HCT116 (cell line): ENCODE data around the gene MYO7A. TPM values are rescaled to one million over a fixed set of nuclear protein-coding genes. Genes with fewer than 3 reads are reported as not detected.

Experiments used
- ATAC-seq: fragments of 200-7000 bp; cut with Tn5 transposase; 2 replicates; pipeline ENCODE4 v1.9.1; 2020; ENCODE audit warnings: mild to moderate bottlenecking, moderate library complexity
- BruUV-seq: library from RNA; stranded (reverse); fragments of 400-500 nt; replicated peaks from 2 replicates; lab custom pipeline; 2021; lab: Mats Ljungman, UMichigan
- CTCF ChIA-PET: fragments of 300-600 bp; sonication (Branson Sonifier 250); formaldehyde crosslinking; loops from one replicate; lab custom pipeline; 2021; ENCODE audit warnings: antibody characterized with exemption; lab: Charles Lee
- POLR2A ChIA-PET: fragments of 300-600, 350-600 bp; sonication (Branson Sonifier 250); formaldehyde crosslinking; loops from one replicate; lab custom pipeline; 2021; ENCODE audit warnings: antibody characterized with exemption; lab: Charles Lee
- RAD21 ChIA-PET, 2 experiments: fragments of 300-600 bp; sonication (Branson Sonifier 250); formaldehyde crosslinking; loops; one replicate each; lab custom pipeline; 2023; ENCODE audit warnings: low total read pairs in 2 of 2; ENCODE audit not compliant: uncharacterized antibody in 2 of 2, unreplicated experiment in 2 of 2, low non-redundant PET in 1 of 2; lab: Charles Lee
- DNase-seq: peaks from one replicate; pipeline ENCODE4 v3.0.0-alpha.2; 2010; ENCODE audit warnings: low read depth, low spot score
- H2AFZ ChIP-seq: fragments of 200-600 bp; shearing (Covaris generic), sonication (generic); 2 replicates; pipeline ENCODE4 v1.6.1; 2017; ENCODE audit warnings: low read depth, mixed run types, mixed read lengths, antibody characterized with exemption, low read length; ENCODE audit not compliant: poor library complexity, severe bottlenecking
- H3K27ac ChIP-seq: 2 replicates; pipeline ENCODE4 v1.5.1; 2012; ENCODE audit warnings: low read depth, low read length
- H3K27me3 ChIP-seq: fragments of 200-600 bp; sonication (generic); 2 replicates; pipeline ENCODE4 v1.6.1; 2016; ENCODE audit warnings: mixed run types, low read length, mixed read lengths; ENCODE audit not compliant: insufficient read depth
- H3K36me3 ChIP-seq, 2 experiments: fragments of 200-500 bp in 1 of 2; fragments of 200-600 bp in 1 of 2; sonication (Bioruptor generic) in 1 of 2; sonication (generic) in 1 of 2; 2 replicates each; pipeline versions ENCODE4 v1.5.1 to v1.6.1; 2014 to 2016; ENCODE audit warnings: low read length in 2 of 2, inconsistent platforms in 1 of 2, mixed read lengths in 1 of 2, mixed run types in 1 of 2; ENCODE audit not compliant: insufficient read depth in 2 of 2, control insufficient read depth in 1 of 2
- H3K4me1 ChIP-seq, 2 experiments: fragments of 200-600 bp in 1 of 2; sonication (generic) in 1 of 2; 2 replicates each; pipeline versions ENCODE4 v1.5.1 to v1.6.1; 2012 to 2017; ENCODE audit warnings: low read length in 2 of 2, inconsistent platforms in 1 of 2, mild to moderate bottlenecking in 1 of 2, mixed read lengths in 1 of 2, mixed run types in 1 of 2, moderate library complexity in 1 of 2; ENCODE audit not compliant: insufficient read depth in 2 of 2, control insufficient read depth in 1 of 2
- H3K4me2 ChIP-seq: fragments of 200-600 bp; sonication (generic); 2 replicates; pipeline ENCODE4 v1.6.1; 2017; ENCODE audit warnings: mixed run types, low read length, mixed read lengths
- H3K4me3 ChIP-seq, 2 experiments: fragments of 200-600 bp in 1 of 2; sonication (generic) in 1 of 2; replicated peaks in 1 of 2; 2 replicates each; pipeline ENCODE4 v1.5.1; 2011 to 2016; ENCODE audit warnings: low read length in 2 of 2, control low read depth in 1 of 2, low read depth in 1 of 2, mild to moderate bottlenecking in 1 of 2, mixed read lengths in 1 of 2, mixed run types in 1 of 2
- H3K79me2 ChIP-seq: fragments of 200-600 bp; sonication (generic); 2 replicates; pipeline ENCODE4 v1.6.1; 2017; ENCODE audit warnings: mild to moderate bottlenecking, mixed run types, low read length, moderate library complexity, mixed read lengths; ENCODE audit not compliant: insufficient read depth
- H3K9ac ChIP-seq: fragments of 200-600 bp; sonication (generic); 2 replicates; pipeline ENCODE4 v1.6.1; 2016; ENCODE audit warnings: low read length, mixed read lengths
- H3K9me2 ChIP-seq: fragments of 200-600 bp; sonication (generic), shearing (Covaris generic); 2 replicates; pipeline ENCODE4 v1.6.1; 2017; ENCODE audit warnings: mixed run types, mild to moderate bottlenecking, moderate library complexity; ENCODE audit not compliant: insufficient read depth
- H3K9me3 ChIP-seq, 2 experiments: fragments of 200-500 bp in 1 of 2; fragments of 200-600 bp in 1 of 2; sonication (Bioruptor generic) in 1 of 2; sonication (generic) in 1 of 2; 2 replicates each; pipeline ENCODE4 v1.6.1; 2014 to 2017; ENCODE audit warnings: low read length in 2 of 2, mixed read lengths in 2 of 2, inconsistent platforms in 1 of 2, low read depth in 1 of 2, mild to moderate bottlenecking in 1 of 2, mixed run types in 1 of 2, moderate library complexity in 1 of 2; ENCODE audit not compliant: control insufficient read depth in 1 of 2, insufficient read depth in 1 of 2
- H4K20me1 ChIP-seq: fragments of 200-600 bp; sonication (generic), shearing (Covaris generic); 2 replicates; pipeline ENCODE4 v1.6.1; 2017; ENCODE audit warnings: mixed run types, mild to moderate bottlenecking, moderate library complexity; ENCODE audit not compliant: insufficient read depth
- CEBPB ChIP-seq: IDR thresholded peaks from 2 replicates; pipeline ENCODE4 v1.6.1; 2012; ENCODE audit warnings: low read depth
- EGR1 ChIP-seq: IDR thresholded peaks from 2 replicates; pipeline ENCODE4 v1.6.1; 2012; ENCODE audit warnings: low read depth
- EZH2 ChIP-seq: fragments of 200-600 bp; sonication (generic); IDR thresholded peaks from 2 replicates; pipeline ENCODE4 v1.6.1; 2017; ENCODE audit warnings: antibody characterized with exemption, mixed run types
- RAD21 ChIP-seq: IDR thresholded peaks from 2 replicates; pipeline ENCODE4 v1.6.1; 2012; ENCODE audit warnings: low read depth, mild to moderate bottlenecking
- SIN3A ChIP-seq: IDR thresholded peaks from 2 replicates; pipeline ENCODE4 v1.6.1; 2012; ENCODE audit warnings: low read depth
- SP1 ChIP-seq: IDR thresholded peaks from 2 replicates; pipeline ENCODE4 v1.6.1; 2012; ENCODE audit warnings: low read depth
- intact Hi-C: fragments of 100-400 bp; cut with micrococcal nuclease; formaldehyde crosslinking; loops from 2 replicates; pipeline ENCODE4 v1.10.0; 2022
- total RNA-seq: library from RNA; stranded (reverse); gene quantifications from one replicate; pipeline ENCODE4 v1.2.1, GENCODE V29; 2021; ENCODE audit not compliant: unreplicated experiment
- TF ChIP-seq, protein P1 (sequence below): IDR thresholded peaks from 2 replicates; pipeline ENCODE4 v1.6.1; 2012; ENCODE audit warnings: low read depth

MYO7A gene
- total RNA-seq, 1 experiment from 2014 or later, result 1.8 TPM

DNA sequence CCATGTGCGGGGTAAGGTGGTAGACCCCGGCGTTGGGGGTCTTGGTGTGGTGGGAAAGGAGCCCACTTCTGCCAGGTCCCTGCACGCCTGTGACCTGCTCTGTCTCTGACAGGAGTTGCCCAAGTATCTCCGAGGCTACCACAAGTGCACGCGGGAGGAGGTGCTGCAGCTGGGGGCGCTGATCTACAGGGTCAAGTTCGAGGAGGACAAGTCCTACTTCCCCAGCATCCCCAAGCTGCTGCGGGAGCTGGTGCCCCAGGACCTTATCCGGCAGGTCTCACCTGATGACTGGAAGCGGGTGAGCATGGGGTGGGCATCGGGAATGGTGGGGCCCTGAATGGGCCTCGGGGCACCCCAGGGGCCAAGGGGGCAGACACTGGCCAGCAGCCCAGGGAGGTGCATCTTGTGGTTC is 83.0 kb downstream of the MYO7A start:
- RAD21 ChIA-PET, result no interaction called here
- no peak for DNase-seq
- POLR2A ChIA-PET, result no interaction called here
- CTCF ChIA-PET, result no interaction called here
- no TSS peak for BruUV-seq
- Histone ChIP-seq H3K27ac (no peak overlapping the region), H3K4me1 (no peaks in the 10 kb centered on the region), H3K9ac (no peak overlapping the region), H3K27me3 (no peaks in the 10 kb centered on the region), H3K9me3 (no peaks in the 10 kb centered on the region), H3K36me3 (no peaks in the 10 kb centered on the region), H3K4me2 (no peak overlapping the region), H3K4me3 (no peak overlapping the region), H3K79me2 (no peaks in the 10 kb centered on the region), H3K9me2 (no peaks in the 10 kb centered on the region), H2AFZ (no peak overlapping the region), H4K20me1 (no peaks in the 10 kb centered on the region)
- TF ChIP-seq CEBPB, result no peak
- no peak for TF ChIP-seq SIN3A
- TF ChIP-seq SP1, result no peak
- TF ChIP-seq, protein P1, sequence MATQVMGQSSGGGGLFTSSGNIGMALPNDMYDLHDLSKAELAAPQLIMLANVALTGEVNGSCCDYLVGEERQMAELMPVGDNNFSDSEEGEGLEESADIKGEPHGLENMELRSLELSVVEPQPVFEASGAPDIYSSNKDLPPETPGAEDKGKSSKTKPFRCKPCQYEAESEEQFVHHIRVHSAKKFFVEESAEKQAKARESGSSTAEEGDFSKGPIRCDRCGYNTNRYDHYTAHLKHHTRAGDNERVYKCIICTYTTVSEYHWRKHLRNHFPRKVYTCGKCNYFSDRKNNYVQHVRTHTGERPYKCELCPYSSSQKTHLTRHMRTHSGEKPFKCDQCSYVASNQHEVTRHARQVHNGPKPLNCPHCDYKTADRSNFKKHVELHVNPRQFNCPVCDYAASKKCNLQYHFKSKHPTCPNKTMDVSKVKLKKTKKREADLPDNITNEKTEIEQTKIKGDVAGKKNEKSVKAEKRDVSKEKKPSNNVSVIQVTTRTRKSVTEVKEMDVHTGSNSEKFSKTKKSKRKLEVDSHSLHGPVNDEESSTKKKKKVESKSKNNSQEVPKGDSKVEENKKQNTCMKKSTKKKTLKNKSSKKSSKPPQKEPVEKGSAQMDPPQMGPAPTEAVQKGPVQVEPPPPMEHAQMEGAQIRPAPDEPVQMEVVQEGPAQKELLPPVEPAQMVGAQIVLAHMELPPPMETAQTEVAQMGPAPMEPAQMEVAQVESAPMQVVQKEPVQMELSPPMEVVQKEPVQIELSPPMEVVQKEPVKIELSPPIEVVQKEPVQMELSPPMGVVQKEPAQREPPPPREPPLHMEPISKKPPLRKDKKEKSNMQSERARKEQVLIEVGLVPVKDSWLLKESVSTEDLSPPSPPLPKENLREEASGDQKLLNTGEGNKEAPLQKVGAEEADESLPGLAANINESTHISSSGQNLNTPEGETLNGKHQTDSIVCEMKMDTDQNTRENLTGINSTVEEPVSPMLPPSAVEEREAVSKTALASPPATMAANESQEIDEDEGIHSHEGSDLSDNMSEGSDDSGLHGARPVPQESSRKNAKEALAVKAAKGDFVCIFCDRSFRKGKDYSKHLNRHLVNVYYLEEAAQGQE, result no peak
- no peak for TF ChIP-seq EZH2
- no peak for TF ChIP-seq EGR1
- TF ChIP-seq RAD21, result no peak
- intact Hi-C loops, result no loop called here
- ATAC-seq, result no peak
